ENCODE results near the gene MAN2A2.

MAN2A2 gene

GRCh38 chr15:90902840-90903732 is at the start of gene MAN2A2:
Gene MAN2A2, plus strand, starts transcription at chr15:90903302. Its CDS starts 906 bp downstream, at chr15:90904208.
- DNase-seq, result peak; percentile 59 to 73

GRCh38 chr15:90855139-90855538 is 48.0 kb upstream of the MAN2A2 start:
- DNase-seq, result no peak

GRCh38 chr15:90857337-90857736 is 45.8 kb upstream of the MAN2A2 start:
- no peak for DNase-seq

- DNase-seq, result no peak
Observed at GRCh38 chr15:90857883-90858443, 45.1 kb upstream of the MAN2A2 start.

- no peak for DNase-seq
Observed at GRCh38 chr15:90859234-90860131, 43.6 kb upstream of the MAN2A2 start.

GRCh38 chr15:90860450-90860849 is 42.7 kb upstream of the MAN2A2 start:
- DNase-seq, result no peak

- no peak for DNase-seq
Observed at GRCh38 chr15:90860942-90861675, 42.0 kb upstream of the MAN2A2 start.

- no peak for DNase-seq
Observed at GRCh38 chr15:90862487-90862886, 40.6 kb upstream of the MAN2A2 start.

GRCh38 chr15:90862964-90863778 is 39.9 kb upstream of the MAN2A2 start:
- DNase-seq, result peak in 1 of 2 donors; percentile 52

- DNase-seq, result no peak
Observed at GRCh38 chr15:90863987-90864386, 39.1 kb upstream of the MAN2A2 start.

- DNase-seq, result no peak
Observed at GRCh38 chr15:90864507-90864906, 38.6 kb upstream of the MAN2A2 start.

GRCh38 chr15:90865702-90866101 is 37.4 kb upstream of the MAN2A2 start:
- no peak for DNase-seq

GRCh38 chr15:90866161-90866715 is 36.9 kb upstream of the MAN2A2 start:
- no peak for DNase-seq

GRCh38 chr15:90866800-90867199 is 36.3 kb upstream of the MAN2A2 start:
- DNase-seq, result no peak

- DNase-seq, result no peak
Observed at GRCh38 chr15:90868261-90868689, 34.8 kb upstream of the MAN2A2 start, which contains the start of gene FURIN. Gene FURIN, plus strand, starts transcription at chr15:90868588. Its CDS starts 7,153 bp downstream, at chr15:90875741.

GRCh38 chr15:90869140-90869541 is 34.0 kb upstream of the MAN2A2 start:
- DNase-seq, result no peak

GRCh38 chr15:90869601-90870353 is 33.3 kb upstream of the MAN2A2 start:
- DNase-seq, result peak; percentile 47 to 70

GRCh38 chr15:90870354-90871138 is 32.6 kb upstream of the MAN2A2 start:
- DNase-seq, result no peak

- peak in 1 of 2 donors; percentile 43 for DNase-seq
Observed at GRCh38 chr15:90871139-90871715, 31.9 kb upstream of the MAN2A2 start.

Data from CD4-positive, alpha-beta T cell treated with Interferon alpha-2 for 1 hour (primary cell).